Esophagus squamous epithelium (tissue), 4 donors: ENCODE data around the gene CTNNA2.

Experiments used
- POLR2A ChIP-seq, 4 donors: fragments of 450-650 bp; IDR thresholded peaks; one replicate each; pipeline ENCODE4 v1.6.1; 2017; ENCODE audit warnings: antibody characterized with exemption in 4 of 4, mild to moderate bottlenecking in 4 of 4, moderate library complexity in 3 of 4
- TF ChIP-seq, protein P1 (sequence below), 6 experiments: fragments of 450-650 bp in 4 of 6; fragments of 200-600 bp in 2 of 6; sonication (generic) in 2 of 6; IDR thresholded peaks; one replicate each; pipeline ENCODE4 v1.5.1; 2016 to 2019; ENCODE audit warnings: antibody characterized with exemption in 6 of 6, mild to moderate bottlenecking in 4 of 6, moderate library complexity in 4 of 6

DNA sequence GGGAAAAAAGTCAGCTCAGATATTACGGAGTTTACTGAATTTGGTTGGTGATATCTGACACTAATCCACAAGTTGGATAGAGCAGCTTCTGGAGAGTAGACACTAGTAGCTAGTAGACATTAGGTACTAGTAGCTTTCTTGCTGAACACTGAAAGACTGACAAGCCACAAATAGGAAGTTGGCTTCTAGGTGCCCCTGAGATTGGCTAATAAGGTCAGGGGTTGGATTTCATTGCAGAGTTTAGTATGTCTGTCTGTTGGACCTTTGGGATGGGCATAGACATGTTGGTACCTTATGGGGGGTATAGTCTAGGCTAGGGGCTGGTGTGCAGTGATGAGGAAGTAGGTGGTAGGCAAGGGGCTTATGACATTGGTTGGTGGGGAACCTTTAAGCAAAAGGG, 956.6 kb downstream of the CTNNA2 start:
- TF ChIP-seq, protein P1, sequence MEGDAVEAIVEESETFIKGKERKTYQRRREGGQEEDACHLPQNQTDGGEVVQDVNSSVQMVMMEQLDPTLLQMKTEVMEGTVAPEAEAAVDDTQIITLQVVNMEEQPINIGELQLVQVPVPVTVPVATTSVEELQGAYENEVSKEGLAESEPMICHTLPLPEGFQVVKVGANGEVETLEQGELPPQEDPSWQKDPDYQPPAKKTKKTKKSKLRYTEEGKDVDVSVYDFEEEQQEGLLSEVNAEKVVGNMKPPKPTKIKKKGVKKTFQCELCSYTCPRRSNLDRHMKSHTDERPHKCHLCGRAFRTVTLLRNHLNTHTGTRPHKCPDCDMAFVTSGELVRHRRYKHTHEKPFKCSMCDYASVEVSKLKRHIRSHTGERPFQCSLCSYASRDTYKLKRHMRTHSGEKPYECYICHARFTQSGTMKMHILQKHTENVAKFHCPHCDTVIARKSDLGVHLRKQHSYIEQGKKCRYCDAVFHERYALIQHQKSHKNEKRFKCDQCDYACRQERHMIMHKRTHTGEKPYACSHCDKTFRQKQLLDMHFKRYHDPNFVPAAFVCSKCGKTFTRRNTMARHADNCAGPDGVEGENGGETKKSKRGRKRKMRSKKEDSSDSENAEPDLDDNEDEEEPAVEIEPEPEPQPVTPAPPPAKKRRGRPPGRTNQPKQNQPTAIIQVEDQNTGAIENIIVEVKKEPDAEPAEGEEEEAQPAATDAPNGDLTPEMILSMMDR (IDR thresholded peaks at IDR 0.05): no peak
- no peak for TF ChIP-seq POLR2A (IDR thresholded peaks at IDR 0.05)
